GM12874 (cell line): Measurements from ENCODE around the gene CNTN6.

ENCODE experiments used
- CTCF ChIP-seq: IDR thresholded peaks from 2 replicates; pipeline ENCODE4 v1.5.1; 2011; ENCODE audit warnings: low read depth, mild to moderate bottlenecking, control low read depth, low read length, moderate library complexity; ENCODE audit not compliant: insufficient read depth

The CNTN6 gene

DNA sequence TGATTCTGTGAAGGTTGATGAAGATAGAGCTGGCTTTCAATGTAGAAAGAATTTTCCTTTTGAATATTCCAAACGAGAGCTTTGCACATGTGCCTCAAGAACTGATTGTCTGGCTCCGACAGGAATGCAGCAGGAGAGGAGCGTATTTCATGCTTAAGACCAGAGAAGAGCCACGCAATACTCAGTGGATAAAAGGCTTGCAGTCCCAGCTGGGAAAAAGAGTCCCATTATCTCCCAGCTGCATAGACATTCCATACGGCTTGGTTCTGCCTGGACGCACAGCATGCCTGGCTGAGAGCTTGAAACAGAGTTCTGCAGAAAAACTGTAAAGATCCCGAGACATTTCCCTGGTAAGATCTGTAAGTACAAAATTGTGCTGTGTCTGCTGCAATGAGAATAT lies at the start of gene CNTN6:
TSS of gene CNTN6 (plus strand) at position 254 of the 400 bp plus-strand sequence. CDS start 54,985 bp downstream, outside the sequence.
- no peak for TF ChIP-seq CTCF

DNA sequence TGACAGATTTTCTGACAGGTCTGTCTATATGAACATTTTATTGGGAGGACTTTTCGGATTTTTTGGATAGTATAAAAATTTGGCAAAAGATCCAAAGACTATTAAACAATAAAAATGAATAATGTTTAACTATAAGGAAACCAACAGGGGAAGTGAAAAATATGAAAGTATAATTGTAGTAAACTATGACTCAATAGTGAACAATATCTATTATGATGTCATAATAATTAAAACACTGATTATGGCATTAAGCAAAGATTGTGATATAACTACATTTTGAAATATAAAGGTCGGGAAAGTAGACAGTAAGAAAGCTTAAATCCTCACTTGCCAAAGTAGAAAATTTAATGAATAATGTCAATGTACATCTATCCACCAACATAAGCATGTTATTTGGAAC lies 44.3 kb upstream of the CNTN6 start:
- no peak for TF ChIP-seq CTCF

DNA sequence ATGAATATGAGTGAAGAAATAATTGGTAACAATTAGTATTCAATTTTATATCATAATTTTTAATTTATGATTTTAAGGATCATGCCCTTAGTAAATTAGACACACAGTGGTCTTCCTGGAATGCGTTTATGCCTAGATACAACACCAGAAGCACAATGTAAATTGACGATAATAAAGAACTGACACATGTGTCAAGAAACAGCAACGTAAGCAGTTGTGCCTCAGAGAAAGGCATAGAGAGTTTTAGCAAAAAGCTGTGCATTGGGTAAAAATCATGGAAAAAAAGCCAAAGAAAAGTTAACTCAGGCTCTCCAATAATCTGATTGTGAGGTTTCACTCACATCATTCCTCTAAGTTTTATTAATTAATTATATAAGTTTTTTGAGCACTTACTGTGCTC lies 37.0 kb upstream of the CNTN6 start:
- TF ChIP-seq CTCF: no peak

DNA sequence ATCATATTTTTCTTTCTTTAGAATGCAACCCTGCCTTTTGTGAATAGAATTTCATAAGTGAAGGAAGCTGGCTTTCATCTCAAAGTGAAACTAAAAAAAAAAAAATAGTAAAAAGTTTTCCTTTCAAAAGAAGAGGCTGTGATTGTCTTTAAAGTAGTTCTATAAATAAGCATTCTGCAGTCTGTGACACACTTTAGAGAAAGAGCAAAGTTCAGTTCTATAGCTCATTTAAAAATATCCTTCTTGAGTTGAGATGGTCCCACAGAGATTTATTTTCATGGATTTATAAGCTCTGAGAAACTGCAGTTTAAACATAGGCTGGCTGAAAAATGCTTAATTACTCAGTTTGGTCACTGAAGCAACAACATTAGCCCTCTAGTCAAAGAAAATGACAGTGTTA lies 36.1 kb upstream of the CNTN6 start:
- no peak for TF ChIP-seq CTCF

DNA sequence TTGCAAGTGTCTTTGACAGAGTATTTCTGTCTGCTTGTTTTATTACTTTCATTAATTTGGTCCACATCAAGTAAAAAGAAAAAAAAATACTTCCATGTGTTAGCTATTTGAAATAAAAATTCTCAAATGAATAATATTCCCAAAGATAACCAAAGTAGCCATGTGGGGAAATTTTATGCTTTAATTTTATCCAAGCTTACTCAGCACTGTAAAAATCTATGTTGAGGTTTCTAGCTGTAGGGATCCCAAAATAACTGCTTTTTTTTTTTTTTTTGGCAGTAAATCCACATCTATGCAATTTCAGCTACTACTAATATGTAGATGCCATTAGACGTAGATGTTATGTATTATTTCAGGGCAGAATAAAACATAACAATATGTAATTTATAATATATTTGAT lies 35.4 kb upstream of the CNTN6 start:
- TF ChIP-seq CTCF: no peak

GRCh38 chr3:1068985-1069384 lies 23.8 kb upstream of the CNTN6 start:
- TF ChIP-seq CTCF: no peak

GRCh38 chr3:1072041-1072440 lies 20.8 kb upstream of the CNTN6 start:
- TF ChIP-seq CTCF: no peak

DNA sequence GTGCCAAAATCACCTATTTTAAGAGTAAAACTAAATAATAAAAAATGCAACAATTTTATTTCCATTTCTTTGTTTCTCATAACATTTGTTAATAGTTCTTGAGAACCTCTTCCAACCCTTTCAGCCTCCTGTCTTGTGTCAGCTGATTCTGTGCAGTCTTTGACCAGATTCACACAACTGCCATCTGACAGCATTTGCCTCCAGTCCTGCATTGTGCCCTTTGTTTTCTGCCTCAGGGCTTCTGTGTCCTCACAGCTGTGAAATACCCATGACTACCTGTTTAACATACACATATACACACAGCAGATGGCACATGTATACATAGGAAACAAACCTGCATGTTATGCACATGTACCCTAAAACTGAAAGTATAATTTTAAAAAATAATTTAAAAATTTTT lies 13.2 kb upstream of the CNTN6 start:
- TF ChIP-seq CTCF: no peak
